B cell (primary cell): Measurements from ENCODE around the gene MLLT10.

ENCODE experiments used
- CTCF ChIP-seq: fragments of 200-600 bp; IDR thresholded peaks from one replicate; pipeline ENCODE4 v1.8.0; 2022; ENCODE audit warnings: antibody characterized with exemption, mild to moderate bottlenecking
- EZH2 ChIP-seq: IDR thresholded peaks from 2 replicates; pipeline ENCODE4 v1.6.1; 2012; ENCODE audit warnings: borderline replicate concordance, low read depth, mild to moderate bottlenecking, moderate library complexity, low read length; ENCODE audit not compliant: insufficient read depth, poor library complexity, severe bottlenecking

GRCh38 chr10:21634599-21635365 is 100.8 kb downstream of the MLLT10 start:
- TF ChIP-seq CTCF (no peak), EZH2 (no peak)
